Inflammatory macrophage (primary cell): ENCODE measurements around the gene FOXC1.

Experiments used
- DNase-seq, 2 donors: peaks; one replicate each; pipeline ENCODE4 v3.0.0-alpha.2; 2020 to 2022

Gene FOXC1

GRCh38 chr6:1584996-1585668 lies 24.6 kb upstream of the FOXC1 start:
- no peak for DNase-seq

- DNase-seq = no peak
Observed at GRCh38 chr6:1585669-1586049, 24.1 kb upstream of the FOXC1 start.

- no peak for DNase-seq
Observed at GRCh38 chr6:1586256-1586655, 23.5 kb upstream of the FOXC1 start.

GRCh38 chr6:1586861-1587450 lies 22.8 kb upstream of the FOXC1 start:
- DNase-seq = no peak

- no peak for DNase-seq
Observed at GRCh38 chr6:1587546-1587945, 22.2 kb upstream of the FOXC1 start.

- DNase-seq = no peak
Observed at GRCh38 chr6:1587977-1588376, 21.7 kb upstream of the FOXC1 start.

- no peak for DNase-seq
Observed at GRCh38 chr6:1589208-1589607, 20.5 kb upstream of the FOXC1 start.

GRCh38 chr6:1590580-1590979 lies 19.1 kb upstream of the FOXC1 start:
- DNase-seq = no peak

- DNase-seq = no peak
Observed at GRCh38 chr6:1591243-1591642, 18.5 kb upstream of the FOXC1 start.

GRCh38 chr6:1591926-1592325 lies 17.8 kb upstream of the FOXC1 start:
- DNase-seq = no peak

GRCh38 chr6:1592852-1593251 lies 16.9 kb upstream of the FOXC1 start:
- DNase-seq = no peak

GRCh38 chr6:1593286-1593957 lies 16.3 kb upstream of the FOXC1 start:
- DNase-seq = no peak

- no peak for DNase-seq
Observed at GRCh38 chr6:1593958-1594314, 15.8 kb upstream of the FOXC1 start.

- no peak for DNase-seq
Observed at GRCh38 chr6:1594445-1595200, 15.1 kb upstream of the FOXC1 start.

- no peak for DNase-seq
Observed at GRCh38 chr6:1595271-1596087, 14.2 kb upstream of the FOXC1 start.

- peak; percentile 31 to 52 for DNase-seq
Observed at GRCh38 chr6:1596088-1596852, 13.4 kb upstream of the FOXC1 start.

GRCh38 chr6:1597121-1597744 lies 12.5 kb upstream of the FOXC1 start:
- DNase-seq = no peak

GRCh38 chr6:1597924-1598323 lies 11.8 kb upstream of the FOXC1 start:
- DNase-seq = no peak

GRCh38 chr6:1598433-1598832 lies 11.3 kb upstream of the FOXC1 start:
- DNase-seq = no peak

GRCh38 chr6:1598886-1599285 lies 10.8 kb upstream of the FOXC1 start:
- DNase-seq = no peak

GRCh38 chr6:1599469-1599868 lies 10.2 kb upstream of the FOXC1 start:
- no peak for DNase-seq
